Activated CD4-positive, CD25-positive, alpha-beta regulatory T cell (primary cell): ENCODE measurements around the gene CARM1.

Experiments
- DNase-seq, 4 experiments: peaks; one replicate each; lab custom pipeline; 2025; lab: John Stamatoyannopoulos, UW

CARM1 gene

DNA sequence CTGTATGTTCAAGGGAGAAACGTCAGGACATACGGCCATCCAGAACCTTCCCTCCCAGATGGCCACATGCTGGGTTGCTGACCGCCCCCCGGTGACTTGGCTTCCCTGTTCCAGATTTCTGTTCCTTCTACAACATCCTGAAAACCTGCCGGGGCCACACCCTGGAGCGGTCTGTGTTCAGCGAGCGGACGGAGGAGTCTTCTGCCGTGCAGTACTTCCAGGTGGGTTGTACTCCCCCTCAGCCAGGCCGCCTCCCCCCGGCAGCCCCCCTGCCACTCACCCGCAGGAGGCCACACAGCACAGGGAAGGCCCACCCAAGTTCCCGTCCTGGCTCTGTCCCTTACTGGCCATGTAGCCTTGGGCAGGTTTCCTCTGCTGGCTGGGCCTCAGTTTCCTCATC lies 36.6 kb downstream of the CARM1 start:
- DNase-seq = no peak

GRCh38 chr19:10908380-10908960 lies 37.1 kb downstream of the CARM1 start:
- no peak for DNase-seq

GRCh38 chr19:10911579-10912363 lies 40.4 kb downstream of the CARM1 start:
- no peak for DNase-seq

GRCh38 chr19:10912619-10913018 lies 41.3 kb downstream of the CARM1 start:
- DNase-seq = no peak

DNA sequence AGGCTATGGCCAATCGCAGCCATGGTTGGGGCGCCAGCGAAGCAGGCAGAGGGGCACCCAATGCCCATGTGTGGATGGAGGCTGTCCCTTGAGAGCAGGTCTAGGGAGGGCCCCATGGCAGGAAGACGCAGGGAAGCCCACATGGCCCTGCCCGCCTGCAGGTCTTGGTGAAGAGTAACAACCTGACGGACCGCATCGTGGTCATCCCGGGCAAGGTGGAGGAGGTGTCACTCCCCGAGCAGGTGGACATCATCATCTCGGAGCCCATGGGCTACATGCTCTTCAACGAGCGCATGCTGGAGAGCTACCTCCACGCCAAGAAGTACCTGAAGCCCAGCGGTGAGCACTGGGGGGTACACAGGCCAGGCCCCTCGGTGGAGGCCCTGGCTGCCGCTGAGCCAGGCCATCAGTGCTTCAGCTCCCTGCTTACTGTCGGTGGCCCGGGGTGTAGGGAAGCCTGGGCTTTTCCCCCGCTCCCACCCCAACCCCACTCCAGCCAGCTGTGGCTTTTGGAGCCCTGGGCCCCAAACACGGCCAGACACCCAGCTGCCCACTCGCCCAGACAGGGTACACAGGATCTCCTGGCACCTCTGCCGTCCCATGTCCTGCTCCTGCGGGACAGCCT lies 42.5 kb downstream of the CARM1 start:
- DNase-seq = no peak

DNA sequence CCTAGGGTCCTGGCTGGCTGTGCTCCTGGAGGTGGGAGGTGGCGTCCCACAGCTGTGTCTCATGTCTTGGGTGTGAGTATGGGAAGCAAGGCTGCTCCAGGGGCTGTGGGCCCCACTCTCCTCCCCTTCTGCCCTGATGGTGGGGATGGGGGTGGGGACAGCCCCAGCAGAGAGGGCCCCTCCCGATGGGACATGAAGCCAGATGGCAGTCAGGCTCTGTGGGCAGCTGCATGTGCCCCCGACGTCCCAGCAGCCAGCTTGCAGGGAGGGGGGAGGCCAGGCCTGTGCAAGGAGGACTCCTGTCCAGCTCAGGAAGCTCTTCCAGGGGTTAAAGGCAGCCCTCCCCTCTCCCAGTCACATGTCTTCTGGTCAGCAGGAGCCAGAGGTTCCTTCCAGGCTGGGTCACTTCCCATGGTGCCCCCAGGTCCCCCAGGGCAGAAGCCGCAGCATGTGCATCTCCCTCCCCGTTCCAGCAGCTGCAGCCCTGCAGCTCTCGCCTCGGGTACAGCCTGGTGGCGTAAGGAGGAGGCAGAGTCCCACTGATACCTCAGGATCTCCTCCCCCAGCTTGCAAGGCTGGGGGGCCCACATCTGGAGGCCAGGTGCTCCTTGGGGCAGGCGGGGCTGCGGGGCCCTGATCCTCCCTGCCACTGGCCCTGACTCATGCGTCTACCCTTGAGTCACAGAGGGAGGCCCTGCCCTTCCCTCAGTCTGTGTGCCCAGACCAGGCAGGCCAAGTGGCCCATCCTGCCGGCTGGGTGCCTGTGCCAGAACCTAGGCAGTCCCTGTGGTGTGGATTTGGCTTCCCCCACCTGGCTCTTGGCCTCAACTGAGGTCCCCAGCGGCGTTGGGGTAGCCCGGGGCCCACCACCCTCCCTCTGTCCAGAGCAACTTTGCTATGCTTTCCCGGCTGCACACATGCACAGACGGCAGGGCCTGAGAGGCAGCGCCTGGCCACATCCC lies 44.1 kb downstream of the CARM1 start:
- no peak for DNase-seq

- DNase-seq = no peak
Observed at GRCh38 chr19:10916602-10917001, 45.2 kb downstream of the CARM1 start.

- no peak for DNase-seq
Observed at GRCh38 chr19:10918359-10918758, 47.0 kb downstream of the CARM1 start.

DNA sequence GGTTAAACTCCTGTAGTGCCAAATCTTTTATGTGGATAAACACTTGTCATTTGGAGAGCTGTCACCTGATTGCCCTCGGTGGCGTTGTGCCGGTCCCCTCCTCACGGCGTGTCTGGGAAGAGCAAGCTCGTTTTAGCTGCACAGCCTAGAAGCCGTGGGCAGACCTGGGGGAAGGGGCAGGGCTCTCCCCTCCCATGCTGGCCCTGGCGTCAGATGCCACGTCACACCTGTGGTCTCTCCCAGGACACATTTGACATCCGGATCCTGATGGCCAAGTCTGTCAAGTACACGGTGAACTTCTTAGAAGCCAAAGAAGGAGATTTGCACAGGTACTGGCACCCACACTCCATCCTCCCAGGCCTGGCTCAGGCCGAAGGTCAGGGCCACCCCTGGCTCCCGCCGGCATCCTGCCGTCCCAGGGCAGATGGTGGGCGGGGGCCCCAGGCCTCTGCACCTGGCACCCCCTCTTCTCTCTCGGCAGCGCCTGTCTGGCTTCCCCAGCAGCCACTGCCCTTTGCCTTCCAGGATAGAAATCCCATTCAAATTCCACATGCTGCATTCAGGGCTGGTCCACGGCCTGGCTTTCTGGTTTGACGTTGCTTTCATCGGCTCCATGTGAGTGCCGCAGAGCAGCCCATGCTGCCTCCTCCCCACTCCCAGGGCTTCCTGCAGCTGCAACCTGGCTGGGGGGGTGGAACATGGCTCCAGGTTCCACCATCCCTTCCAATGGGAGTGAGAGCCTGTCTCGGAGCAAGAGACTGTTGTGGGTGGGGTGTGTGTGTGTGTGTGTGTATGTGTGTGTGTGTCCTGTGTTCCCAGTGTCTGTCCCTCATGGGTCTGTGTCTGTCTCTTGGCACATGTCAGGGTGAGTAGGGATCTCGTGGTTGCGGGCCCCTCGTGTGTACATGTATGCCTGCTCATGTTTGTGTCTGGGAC lies 48.3 kb downstream of the CARM1 start:
- no peak for DNase-seq

DNA sequence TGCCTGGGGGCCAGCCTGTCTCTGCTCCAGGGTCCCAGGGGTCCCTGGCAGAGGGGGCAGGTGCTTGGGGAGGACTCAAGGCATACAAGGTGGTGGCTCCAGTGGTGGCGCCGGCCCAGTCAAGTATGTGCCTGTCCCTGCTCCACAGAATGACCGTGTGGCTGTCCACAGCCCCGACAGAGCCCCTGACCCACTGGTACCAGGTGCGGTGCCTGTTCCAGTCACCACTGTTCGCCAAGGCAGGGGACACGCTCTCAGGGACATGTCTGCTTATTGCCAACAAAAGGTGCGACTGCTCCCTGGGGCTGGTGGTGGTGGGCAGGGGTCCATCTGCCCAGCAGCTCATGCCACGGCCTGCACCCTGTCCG lies 48.9 kb downstream of the CARM1 start:
- no peak for DNase-seq

DNA sequence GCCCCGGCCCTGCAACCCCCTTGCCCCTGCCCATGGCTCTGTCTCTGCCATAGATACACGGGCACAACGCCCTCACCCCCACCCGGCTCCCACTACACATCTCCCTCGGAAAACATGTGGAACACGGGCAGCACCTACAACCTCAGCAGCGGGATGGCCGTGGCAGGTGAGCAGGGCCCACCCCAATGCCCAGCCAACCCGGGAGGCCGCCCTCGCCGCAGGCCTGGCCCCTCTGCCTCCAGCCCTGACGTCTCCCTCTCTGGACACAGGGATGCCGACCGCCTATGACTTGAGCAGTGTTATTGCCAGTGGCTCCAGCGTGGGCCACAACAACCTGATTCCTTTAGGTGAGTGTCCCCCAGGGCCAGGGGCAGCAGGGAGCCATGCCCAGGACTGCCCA lies 49.4 kb downstream of the CARM1 start:
- no peak for DNase-seq

- DNase-seq = no peak
Observed at GRCh38 chr19:10921199-10921909, 50.0 kb downstream of the CARM1 start.

GRCh38 chr19:10921910-10922637 lies 50.7 kb downstream of the CARM1 start:
- DNase-seq = no peak

DNA sequence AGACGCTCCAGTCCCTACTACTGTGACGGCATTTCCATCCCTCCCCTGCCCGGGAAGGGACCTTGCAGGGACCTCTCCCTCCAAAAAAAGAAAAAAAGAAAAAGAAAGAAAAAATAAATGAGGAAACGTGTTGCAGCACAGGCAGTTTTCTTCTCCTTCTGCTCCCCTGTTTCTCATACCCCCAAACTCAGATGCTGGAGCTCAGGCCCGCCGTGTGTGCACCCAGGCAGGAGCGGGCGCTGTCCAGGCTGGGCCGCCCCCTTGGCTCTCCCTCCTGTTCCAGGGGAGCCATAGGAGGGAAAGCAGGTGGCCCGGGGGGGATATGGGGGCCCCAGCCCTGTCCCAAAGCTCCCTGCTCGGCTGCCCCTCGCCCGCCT lies 51.3 kb downstream of the CARM1 start:
- DNase-seq = no peak

DNA sequence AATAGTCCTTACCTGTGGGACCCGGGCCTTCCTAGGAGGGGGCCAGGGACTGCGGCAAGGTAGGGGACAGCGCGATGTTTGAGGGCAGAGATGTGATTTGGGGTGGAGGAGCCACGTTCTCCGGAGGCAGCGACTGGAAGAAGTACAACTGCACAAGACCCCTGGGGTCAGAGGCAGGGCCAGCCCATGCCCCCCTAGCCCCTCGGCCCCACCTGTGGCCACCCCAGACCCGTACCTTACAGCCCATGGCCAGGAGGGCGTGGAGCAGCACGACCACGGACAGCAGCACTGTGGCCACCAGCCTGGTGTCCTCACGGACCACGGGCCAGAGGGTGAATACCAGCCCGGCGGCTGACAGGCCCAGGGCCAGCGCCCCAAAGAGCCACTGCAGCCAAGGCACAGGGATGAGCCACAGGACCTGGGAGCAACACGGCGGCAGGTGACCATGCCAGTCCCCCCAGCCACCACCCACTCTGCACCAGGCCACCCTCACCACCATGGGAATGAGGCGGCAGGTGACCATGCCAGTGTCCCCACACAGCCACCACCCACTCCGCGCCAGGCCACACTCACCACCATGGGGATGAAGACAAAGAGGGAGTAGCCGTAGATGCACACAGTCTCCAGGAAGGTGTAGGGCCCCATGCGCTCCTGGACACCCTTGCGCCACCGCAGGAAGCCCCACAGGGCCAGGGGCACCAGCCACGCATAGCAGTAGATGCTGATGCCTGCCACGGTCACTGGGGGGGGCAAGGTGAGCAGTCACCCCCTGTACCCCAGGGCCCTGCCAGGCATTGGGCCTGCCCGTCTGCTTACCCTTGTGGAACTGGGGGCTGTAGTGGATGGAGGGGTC lies 52.1 kb downstream of the CARM1 start:
- no peak for DNase-seq

DNA sequence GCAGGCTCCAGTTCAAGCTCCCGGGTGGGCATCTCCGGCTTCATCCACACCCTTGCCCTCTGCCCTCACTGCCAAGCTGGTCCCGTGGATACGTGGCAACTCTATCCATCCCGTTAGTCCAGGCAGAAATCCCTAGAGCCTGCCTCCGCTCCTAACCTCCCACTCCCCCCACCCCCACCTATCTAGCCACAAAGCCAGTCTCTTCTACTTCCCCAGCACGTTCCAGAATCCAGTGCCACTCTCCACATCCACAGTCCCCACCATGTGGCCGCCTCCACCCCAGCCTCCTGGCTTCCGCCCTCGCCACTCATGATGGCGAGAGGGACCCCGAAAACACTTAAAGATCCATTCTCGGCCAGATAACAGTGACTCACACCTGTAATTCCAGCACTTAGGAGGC lies 53.2 kb downstream of the CARM1 start:
- DNase-seq = no peak

GRCh38 chr19:10927730-10928562 lies 56.6 kb downstream of the CARM1 start:
- DNase-seq = no peak
